Islet precursor cell (in vitro differentiated cells): ENCODE results near the gene PPP1R13B.

ENCODE experiments used
- DNase-seq: peaks from one replicate; pipeline ENCODE4 v3.0.0-alpha.2; 2018

The PPP1R13B gene

DNA sequence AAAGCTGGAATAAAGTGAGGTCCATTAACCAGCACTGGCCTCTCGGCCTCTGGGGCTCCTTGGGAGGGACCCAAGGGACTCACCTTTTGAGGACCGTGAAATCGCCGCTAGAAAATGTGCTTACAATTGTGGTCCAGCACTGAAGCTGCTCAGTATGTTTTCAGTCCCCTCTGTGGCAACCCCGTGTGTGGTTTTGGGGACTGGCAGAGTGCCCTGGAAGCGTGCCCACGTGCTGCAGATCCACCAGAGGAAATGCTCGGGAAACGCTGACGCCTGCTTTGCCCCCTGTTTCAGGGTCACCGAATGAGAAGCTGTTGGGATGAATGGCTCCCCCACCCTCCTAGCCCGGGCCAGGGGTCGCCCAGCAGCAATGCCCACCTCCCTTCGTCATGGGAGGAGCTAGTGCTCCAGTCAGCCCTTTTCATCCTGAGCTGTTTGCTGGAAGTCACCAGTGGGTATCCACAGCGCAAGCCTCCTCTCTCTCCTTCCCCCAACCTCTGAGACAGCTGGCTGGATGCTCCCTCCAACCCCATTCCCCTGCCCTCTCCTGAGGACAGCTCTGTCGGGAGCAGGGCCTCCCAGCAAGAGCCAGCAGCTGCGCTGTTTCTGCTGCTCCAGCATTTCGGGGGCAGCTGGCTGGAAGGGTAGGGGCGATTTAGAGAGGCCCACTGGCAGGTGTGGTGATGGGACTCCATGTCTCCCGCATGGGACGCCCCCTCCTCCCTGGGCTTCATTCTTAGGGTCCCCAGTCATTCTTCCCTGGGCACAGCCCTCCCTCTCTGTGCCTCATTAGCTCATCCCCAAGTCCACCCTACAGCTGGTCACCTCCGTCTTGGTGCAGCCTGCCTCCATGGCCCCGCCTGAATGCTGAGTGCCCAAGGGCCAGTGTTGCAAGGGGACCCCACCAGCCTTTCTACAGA, 33.2 kb upstream of the PPP1R13B start:
- DNase-seq: peak; percentile 42

DNA sequence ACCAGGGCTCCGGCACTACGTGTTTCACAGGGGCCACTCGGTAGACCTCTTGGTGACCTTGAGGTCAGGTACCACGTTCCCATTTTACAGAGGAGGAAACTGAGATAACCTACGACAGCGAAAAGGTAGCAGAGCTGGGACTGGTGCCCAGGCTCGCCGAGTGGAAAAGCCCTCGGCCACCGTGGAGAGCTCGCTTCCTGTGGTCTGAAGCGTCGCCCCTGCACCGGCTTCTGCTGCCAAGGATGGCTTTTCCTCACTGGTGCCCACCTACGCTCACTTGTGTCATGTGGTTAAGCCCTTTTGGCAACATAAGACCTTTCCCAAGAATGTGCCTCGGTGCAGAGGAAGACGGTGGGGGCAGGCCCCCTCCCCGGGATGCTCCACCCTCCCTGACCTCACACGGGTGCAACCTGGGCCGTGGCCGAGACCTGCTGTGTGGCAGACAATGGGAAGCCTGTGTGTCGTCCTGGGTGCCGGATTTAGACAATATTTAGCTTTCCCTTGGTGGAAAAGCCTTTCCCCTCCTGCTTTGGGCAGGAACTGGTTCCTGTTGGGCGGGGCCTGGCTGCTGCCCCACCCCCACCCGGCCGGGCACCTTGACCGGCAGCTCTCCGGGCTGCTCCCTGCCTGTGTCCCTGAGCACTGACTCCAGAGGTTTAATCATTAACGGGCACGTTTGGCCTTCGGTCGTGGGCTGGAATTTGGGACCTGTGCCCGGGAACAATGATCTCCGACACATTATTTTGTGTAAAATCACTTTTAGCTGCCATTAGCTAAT, 32.4 kb upstream of the PPP1R13B start:
- peak; percentile 67 for DNase-seq

DNA sequence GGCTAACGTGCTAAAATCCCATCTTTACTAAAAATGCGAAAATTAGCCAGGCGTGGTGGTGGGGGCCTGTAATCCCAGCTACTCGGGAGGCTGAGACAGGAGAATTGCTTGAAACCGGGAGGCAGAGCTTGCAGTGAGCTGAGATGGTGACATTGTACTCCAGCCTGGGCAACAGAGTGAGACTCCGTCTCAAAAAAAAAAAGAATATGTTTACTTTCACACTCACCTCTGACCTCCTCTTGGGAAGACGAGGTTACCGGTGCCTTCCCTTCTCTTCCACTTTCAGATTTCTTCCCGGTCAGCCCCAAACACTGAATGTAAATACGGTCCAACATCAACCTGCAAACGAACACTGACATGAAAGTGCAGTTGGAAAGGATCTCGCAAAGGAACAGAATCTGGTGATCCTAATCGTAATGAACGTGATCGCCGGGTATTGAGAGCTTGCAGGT, 31.8 kb upstream of the PPP1R13B start:
- no peak for DNase-seq

DNA sequence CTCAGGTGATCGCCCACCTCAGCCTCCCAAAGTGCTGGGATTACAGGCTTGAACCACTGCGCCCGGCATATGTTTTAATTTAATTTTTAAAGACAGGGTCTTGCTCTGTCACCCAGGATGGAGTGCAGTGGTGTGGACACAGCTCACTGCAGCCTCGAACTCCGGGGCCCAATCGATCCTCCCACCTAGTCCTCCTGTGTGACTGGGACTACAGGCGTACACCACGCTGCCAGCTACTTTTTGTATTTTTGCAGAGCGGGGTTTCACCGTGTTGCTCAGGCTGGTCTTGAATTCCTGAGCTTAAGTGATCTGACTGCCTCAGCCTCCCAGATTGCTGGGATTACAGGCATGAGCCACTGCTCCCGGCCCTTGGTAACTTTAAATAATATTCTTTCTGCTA, 30.8 kb upstream of the PPP1R13B start:
- peak; percentile 47 for DNase-seq

DNA sequence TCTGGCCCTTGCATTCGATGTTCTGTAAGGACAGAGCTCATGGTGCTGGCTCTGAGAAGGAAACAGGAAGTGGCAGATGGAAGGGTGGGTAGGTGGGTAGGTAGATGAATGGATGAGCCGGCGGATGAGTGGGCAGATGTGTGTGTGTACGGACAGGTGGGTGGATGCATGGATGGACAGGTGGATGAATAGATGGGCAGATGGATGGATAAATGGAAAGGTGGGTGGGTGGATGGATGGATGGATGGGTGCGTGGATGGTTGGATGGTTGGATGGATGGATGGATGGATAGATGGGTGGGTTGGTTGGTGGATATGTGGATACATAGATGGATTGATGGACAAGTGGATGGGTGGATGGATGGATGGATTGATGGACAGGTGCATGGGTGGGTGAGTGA, 27.6 kb upstream of the PPP1R13B start:
- no peak for DNase-seq

DNA sequence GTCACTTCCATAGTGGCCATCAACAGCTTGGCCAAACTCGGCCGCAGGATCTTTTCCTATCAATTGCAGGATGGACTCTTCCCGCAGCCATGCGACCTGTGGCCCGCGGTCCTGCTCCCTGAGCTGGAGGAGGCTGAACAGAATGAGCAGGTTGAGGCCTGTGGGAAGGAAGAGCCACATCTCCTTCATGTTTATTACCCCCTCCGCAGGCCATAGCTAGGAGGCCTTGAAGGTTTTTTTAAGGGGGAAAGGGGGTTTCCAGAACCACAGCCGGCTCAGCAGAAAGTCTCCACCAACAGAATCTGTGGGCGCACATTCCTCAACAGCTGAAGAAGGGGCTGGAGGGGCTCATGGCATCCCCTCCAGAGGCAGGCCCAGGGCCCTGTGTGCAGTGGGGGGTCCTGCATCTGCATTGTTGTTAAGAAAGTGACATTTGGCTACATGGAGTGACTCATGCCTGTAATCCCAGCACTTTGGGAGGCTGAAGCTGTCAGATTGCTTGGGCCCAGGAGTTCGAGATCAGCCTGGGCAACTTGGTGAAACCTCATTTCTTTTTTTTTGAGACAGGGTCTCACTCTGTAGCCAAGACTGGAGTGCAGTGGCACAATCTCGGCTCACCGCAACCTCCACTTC, 25.2 kb upstream of the PPP1R13B start:
- no peak for DNase-seq

DNA sequence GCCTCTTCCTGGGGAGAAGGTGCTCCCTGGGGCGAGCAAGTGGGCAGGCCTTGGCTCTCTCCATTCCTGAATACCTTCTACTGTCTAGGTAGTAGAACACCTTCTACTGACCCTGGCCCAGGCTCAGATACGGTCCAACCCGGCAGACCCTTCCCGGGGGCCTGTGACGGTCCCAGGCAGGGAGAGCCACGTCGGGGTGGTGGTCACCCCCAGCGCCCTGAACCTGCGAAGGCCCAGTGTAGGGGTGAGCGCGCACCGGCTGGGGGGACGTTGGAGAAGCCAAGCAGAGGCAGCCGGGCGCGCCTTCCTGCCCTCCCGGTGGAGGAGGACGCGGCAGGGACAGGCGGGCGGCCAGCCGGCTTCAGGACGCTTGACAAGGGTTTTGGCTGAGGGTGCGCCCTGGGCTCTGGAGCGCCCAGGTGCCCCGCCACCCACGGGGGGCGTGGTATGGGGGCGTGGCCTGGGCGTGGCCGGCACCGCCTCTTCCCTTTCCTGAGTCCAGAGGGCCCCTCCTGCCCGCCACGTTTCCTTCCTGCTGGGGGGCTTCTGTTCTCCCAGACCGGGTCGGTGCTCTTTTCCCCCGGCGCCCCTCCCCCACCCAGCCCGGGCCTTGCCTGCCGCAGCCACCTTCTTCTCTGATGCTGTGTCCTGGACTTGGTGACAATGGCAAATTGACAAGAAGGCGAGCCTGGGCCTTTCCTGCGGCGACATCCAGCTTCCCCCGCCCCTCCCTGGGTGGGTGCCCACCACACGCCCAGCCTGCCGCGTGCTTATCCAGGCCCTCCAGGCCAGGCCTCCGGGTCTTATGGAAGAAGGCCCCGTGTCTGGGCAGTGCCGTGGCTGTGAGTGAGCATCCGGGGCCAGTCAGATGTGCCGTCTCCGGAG, 24.5 kb upstream of the PPP1R13B start:
- peak; percentile 73 for DNase-seq

DNA sequence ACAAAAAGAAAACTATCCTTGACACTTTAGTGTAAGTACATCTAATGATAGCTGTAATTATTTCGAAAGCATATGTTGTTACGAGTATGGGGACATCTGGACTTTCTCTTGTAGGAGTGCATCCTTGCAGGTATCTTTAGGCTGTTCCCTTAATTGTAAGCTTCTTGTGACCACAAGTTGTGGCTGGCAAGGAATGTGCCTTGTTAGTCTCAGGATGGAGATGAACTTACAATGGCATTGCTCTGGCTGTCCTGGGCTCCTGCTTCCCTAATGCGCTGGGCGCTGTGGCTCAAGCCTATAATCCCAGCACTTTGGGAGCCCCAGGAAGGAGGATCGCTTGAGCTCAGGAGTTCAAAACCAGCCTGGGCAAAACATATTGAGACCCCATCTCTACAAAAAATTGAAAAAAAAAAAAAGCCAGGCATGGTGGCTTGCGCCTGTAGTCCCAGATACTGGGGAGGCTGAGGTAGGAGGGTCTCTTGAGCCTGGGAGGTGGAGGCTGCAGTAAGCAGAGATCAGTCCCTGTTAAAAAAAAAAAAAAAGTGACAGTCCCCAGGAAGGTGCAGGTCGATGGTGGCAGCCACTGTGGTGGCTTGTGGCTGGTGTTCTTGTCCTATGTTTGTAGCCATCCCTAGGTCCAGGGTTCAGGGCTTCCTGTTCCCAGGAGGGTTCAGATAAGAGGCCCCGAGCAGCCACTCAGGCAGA, 23.7 kb upstream of the PPP1R13B start:
- peak; percentile 69 for DNase-seq

DNA sequence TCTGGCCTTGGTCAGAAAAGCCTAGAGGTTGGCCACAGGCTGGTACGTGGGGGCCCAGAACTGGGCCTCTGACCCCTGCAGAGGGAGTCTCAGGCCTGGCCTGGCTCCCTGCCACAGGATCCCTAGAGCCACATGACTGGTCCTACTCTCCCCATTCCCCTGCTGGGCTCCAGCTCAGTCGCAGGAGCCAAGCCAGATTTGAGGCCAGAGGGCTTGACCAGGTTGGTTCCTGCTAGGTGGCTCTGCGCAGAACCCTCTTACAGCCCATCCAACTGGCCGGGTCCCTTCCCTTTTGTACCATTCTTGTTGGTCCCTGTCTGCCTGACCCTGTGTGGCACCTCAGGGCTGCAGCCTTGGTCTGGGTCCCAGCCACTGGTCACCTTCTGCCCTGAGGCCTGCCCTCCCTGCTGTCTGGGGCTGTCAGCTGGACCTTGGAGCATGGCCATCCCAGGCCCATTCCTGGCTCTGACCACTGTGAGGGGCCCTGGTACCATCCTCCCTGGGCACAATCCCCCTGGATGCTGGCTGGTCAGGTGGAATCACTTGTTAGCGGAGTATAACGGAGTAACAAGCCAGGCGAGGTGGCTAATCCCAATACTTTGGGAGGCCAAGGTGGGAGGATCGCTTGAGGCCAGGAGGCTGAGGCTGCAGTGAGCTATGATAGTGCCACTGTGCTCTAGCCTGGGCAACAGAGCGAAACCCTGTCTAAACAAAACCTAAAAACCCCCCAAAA, 22.9 kb upstream of the PPP1R13B start:
- no peak for DNase-seq

DNA sequence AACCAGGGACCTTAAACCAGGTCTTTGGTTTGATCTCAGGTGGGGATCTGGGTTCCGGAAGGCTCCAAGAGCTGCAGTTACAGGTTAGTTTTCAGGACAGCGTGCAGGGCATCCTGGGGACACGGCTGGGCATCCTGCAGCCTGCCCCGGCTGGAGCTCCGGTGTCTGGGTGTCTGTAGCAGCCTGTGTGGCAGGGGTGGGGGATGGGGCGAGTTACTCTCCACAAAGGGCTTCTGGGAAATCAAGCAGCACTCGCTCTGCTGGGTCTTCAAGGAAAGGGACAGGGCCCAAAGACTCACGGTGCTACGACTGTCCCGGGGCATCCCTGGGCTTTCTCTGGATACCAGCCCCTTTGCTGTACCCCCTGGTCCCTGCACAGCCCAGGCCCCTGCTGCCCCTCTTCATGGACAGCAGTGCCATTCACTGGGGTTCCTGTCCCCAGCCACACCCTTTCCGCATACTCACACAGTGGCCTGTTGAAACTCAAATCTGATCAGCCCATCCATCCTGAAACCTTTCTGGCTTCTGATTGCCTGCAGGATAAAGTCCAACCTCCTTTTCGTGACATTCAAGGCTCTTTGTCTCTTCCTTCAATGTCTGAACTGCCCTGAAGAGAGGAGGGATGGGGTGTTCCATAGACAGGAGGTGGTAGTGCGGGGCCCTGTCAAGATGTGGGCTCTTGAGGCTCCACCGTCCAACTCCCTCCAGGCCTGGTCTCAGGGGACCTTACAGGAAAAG, 22.2 kb upstream of the PPP1R13B start:
- no peak for DNase-seq

DNA sequence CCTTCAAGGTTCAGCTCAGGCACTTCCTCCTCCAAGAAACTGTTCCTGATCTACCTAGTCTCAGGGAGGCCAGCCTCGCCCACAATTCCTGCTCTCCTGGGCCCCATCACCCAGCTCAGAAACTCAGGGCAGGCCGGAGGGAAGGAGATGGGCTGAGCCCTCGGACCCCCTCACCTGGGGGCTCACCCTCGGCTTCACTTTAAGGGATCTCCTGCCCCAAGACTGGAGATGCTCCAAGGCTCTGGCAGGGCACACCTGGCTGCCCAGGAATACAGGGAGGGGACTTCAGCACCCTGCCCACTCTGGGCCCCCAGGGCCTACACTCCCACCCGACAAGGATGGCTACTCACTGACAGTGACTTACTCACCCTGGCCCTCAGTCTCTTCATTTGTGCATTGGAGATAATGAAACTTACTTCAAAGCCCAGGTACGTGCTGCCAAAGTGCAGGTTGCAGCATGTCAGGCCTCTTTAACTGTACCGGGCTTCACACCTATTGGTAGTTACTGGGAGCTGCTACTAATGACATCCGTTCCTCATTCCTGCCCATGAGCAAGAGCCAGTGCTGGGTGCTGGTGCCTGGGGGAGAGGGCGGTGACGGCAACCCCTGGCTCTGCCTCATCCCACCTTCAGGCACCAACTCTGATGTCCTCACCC, 21.0 kb upstream of the PPP1R13B start:
- DNase-seq: no peak

DNA sequence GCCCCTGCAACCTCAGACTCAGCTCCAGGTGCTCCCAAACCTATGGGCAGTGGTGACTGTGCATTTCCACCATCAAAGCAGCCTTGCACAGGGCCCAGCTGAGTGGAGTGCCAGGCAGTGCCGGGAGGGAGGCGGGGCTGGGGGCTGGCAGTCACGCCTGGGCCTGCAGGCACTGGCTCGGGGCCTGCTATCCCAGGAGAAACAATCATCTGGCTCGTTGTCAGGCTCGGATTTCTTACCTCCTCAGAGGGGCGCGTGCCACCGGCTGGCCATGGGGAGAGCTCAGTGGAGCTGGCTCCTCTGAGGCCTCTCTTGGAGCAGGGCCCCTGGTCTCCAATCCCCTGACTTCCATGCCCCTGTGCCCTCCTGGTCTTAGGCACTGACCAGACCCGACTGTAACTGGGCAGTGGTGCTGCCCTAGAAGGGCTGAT, 20.2 kb upstream of the PPP1R13B start:
- DNase-seq: peak; percentile 67

DNA sequence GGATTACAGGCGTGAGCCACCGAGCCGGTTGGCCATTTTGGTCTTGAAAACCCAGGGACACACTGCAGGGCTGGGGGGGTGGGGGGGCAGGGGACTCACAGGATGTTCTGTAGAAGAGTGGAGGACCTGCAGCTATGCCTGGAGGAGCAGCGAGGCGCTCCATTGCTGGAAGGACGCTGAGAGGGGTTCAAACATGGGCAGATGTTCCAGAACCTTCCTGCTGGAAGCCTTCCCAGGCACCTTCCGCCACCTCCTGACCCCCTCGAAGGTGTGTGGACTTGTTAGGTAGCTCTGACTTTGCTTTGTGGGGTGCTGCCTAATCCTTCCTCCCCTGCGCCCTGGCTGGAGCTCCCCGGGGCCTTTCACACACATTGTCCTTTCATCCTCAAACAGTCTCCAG, 19.6 kb upstream of the PPP1R13B start:
- DNase-seq: peak; percentile 37

DNA sequence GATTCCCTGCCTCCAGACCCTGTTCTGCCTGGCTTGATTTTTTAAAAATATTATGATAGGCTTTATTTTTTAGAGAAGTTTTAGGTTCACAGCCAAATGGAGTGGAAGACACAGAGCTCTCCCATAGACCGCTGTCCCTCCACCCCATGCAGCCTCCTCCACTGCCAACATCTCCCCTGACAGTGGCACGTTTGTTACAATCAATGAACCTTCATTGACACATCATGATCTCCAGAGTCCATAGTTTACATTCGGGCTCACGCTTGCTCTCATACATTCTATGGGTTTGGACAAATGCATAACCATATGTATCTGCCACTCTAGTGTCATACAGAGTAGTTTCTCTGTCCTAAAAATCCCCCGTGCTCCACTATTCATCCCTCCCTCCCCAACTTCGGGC, 15.9 kb upstream of the PPP1R13B start:
- DNase-seq: no peak

DNA sequence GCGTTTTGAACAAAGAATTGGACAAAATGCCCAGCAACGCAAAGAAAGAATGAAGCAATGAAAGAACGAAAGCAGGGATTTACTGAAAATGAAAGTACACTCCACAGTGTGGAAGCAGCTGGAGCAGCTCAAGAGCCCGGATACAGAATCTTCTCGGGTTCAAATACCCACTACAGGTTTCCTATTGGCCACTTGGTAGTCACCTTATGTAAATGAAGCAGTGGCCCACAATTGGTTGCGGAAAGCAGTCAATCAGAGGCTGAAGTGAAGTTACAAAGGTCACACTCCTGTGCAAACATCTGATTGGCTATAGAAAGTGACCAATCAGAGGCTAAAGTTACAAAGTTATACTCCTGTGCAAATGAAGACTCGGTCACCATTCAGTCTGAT, 15.0 kb upstream of the PPP1R13B start:
- DNase-seq: peak; percentile 22

DNA sequence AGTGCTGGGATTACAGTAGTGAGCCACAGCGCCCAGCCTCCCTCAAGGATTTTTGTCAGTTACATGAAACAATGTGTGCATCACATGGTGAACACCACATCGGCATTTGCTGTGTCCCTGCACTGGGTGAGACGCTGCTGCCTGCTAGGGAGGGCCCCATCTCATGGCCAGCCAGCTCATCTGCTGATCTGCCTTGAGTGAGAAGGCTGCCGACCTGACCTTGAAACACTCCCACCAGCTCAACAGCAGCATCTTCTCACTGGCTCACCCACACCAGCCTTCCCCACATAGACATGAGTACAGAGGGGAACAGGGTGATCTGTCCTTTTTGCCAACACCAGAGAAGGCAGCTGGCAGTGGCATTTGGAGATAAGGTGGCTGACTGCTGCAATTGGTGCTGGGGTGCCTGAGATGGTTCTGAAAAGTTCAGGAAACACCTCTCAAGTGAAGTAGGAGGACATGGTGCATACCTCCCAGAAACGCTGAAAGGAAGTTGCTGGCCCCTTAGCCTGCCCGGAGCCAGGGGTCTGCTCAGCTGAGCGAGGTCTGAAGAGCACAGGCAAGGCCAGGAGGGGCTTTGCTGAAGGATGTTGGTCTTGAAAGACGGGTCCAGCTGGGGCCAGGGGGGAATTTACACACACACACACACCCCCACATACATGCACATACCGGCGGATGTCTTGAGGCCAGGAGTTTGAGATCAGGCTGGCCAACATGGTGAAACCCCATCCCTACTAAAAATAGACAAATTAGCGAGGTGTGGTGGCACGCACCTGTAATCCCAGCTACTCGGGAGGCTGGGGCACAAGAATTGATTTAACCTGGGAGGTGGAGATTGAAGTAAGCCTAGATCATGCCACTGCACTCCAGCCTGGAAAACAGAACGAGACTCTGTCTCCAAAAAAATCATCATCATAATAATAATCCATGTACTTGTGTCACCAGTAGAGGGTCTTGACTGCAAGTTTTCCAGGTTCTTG, 14.3 kb upstream of the PPP1R13B start:
- peak; percentile 35 for DNase-seq

DNA sequence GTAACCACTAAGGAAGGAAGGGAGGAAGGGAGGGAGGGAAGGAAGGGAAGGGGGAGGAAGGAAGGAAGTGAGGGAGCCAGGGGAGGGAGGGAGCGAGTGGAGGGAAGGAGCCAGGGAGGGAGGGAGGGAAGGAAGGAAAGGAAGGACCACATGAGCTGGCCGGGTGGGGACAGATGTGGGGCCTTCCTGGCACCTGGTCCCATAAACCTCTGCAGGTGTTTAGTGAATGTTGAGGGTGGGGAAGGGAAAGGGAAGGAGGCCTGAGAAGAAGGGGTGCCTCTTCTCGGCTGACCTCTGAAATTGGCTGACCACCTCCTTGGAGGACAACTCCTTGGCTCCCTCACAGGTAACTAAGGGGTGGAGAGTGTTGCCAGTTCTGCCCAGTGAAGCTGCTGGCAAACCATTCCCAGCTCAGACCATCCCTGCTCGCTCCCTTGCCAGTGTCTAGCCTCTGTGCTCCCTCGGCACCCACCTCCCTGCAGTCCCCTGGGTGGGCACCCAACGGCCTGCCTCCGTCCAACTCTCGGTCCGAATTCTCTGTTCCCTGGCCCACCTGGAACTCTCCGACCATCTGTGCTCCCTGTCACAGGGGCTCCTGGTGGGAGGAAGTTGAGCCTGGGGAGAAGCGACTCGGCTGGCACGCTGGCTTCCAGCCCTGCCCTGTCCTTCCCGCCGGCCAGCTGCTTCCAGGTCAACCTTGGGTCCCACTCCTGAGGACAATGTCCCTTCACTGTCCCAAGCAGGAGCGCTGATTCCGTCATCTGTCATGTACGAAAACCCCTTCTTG, 12.2 kb upstream of the PPP1R13B start:
- peak; percentile 45 for DNase-seq
